ENCODE measurements around the gene ATP6V1F. TPM values are rescaled to one million over a fixed set of nuclear protein-coding genes. Genes with fewer than 3 reads are reported as not detected.

The ATP6V1F gene
- total and polyA plus RNA-seq, 11 donors: 91.6 to 198 (median 122) TPM

GRCh38 chr7:128892521-128893250 lies 30.0 kb downstream of the ATP6V1F start:
- ATAC-seq (no peak), DNase-seq (peak in 3 of 5 donors; percentile 15 to 60 (median 19))
- no peak for TF ChIP-seq POLR2A (IDR thresholded peaks at IDR 0.05)
- TF ChIP-seq, protein P1, sequence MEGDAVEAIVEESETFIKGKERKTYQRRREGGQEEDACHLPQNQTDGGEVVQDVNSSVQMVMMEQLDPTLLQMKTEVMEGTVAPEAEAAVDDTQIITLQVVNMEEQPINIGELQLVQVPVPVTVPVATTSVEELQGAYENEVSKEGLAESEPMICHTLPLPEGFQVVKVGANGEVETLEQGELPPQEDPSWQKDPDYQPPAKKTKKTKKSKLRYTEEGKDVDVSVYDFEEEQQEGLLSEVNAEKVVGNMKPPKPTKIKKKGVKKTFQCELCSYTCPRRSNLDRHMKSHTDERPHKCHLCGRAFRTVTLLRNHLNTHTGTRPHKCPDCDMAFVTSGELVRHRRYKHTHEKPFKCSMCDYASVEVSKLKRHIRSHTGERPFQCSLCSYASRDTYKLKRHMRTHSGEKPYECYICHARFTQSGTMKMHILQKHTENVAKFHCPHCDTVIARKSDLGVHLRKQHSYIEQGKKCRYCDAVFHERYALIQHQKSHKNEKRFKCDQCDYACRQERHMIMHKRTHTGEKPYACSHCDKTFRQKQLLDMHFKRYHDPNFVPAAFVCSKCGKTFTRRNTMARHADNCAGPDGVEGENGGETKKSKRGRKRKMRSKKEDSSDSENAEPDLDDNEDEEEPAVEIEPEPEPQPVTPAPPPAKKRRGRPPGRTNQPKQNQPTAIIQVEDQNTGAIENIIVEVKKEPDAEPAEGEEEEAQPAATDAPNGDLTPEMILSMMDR (IDR thresholded peaks at IDR 0.05): no peak
- intact Hi-C loops (cut with DNase I): no loop called here
- H3K27ac ChIP-seq: no peak overlapping the region
- WGBS, 4 donors: 92 to 94% (median 93%) methylated on average over 9 to 13 of the region's 13 CpGs
- no peaks in the 10 kb centered on the region for H3K9me3 ChIP-seq
- peaks cover 0 to 11% (median 0%) of the 10 kb centered on the region in 12 donors for H3K4me1 ChIP-seq
- H3K4me3 ChIP-seq: no peak overlapping the region
- H3K36me3 ChIP-seq: no peaks in the 10 kb centered on the region
- H3K27me3 ChIP-seq: peaks cover 0 to 21% (median 13%) of the 10 kb centered on the region in 9 donors

GRCh38 chr7:128893251-128894100 lies 30.8 kb downstream of the ATP6V1F start:
- Histone ChIP-seq H3K9me3 (no peaks in the 10 kb centered on the region), H3K27me3 (peaks cover 0 to 21% (median 13%) of the 10 kb centered on the region in 9 donors), H3K36me3 (no peaks in the 10 kb centered on the region), H3K4me1 (peaks cover 0 to 11% (median 0%) of the 10 kb centered on the region in 12 donors), H3K4me3 (no peak overlapping the region), H3K27ac (no peak overlapping the region)
- no peak for ATAC-seq
- DNase-seq: peak in 3 of 5 donors; percentile 18 to 53 (median 22)
- no peak for TF ChIP-seq POLR2A (IDR thresholded peaks at IDR 0.05)
- TF ChIP-seq, protein P1 (IDR thresholded peaks at IDR 0.05): no peak
- intact Hi-C loops (cut with DNase I): no loop called here
- WGBS, 4 donors: 87 to 94% (median 90%) methylated on average over 10 to 23 of the region's 23 CpGs

DNA sequence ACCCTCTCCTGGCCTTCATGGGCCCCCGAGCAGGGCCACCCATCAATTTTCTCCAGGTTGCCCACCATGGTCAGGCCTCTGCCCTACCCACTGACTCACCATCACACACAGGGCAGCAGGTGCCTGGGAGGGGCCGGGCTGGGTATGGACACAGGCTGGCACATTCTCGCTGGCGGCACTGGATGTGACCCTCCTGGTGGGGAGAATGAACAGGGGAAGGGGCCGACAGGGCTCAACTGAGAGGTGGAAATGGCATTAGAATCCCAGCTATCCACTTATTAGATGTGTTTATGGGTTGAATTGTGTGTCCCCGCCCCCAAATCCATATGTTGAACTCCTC lies 31.4 kb downstream of the ATP6V1F start:
- DNase-seq: peak in 1 of 5 donors; percentile 15
- WGBS, 4 donors: 90 to 98% (median 94%) methylated on average over 5 to 6 of the region's 6 CpGs
- H3K27ac ChIP-seq: no peak overlapping the region
- H3K27me3 ChIP-seq: peaks cover 0 to 21% (median 13%) of the 10 kb centered on the region in 9 donors
- no peak for ATAC-seq
- H3K9me3 ChIP-seq: peaks cover 0 to 2% (median 0%) of the 10 kb centered on the region in 12 donors
- H3K4me3 ChIP-seq: no peak overlapping the region
- no peaks in the 10 kb centered on the region for H3K36me3 ChIP-seq
- TF ChIP-seq POLR2A (IDR thresholded peaks at IDR 0.05): no peak
- TF ChIP-seq, protein P1 (IDR thresholded peaks at IDR 0.05): no peak
- intact Hi-C loops (cut with DNase I): no loop called here
- peaks cover 0 to 11% (median 0%) of the 10 kb centered on the region in 12 donors for H3K4me1 ChIP-seq

DNA sequence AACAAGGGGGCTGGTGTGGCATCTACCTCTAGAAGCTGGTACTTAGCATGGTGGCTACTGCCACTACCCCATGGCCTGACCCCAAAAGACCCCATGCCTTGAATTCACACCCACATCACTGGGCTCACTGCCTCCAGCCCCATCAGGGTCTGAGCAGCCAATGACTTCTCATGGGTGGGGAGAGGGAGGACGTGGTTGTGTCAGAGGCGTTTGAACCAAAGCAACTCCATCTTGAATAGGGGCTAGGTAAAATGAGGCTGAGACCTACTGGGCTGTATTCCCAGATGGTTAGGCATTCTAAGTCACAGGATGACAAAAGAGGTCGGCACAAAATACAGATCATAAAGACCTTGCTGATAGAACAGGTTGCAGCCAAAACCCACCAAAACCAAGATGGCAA lies 32.7 kb downstream of the ATP6V1F start:
- Histone ChIP-seq H3K4me1 (peaks cover 0 to 11% (median 0%) of the 10 kb centered on the region in 12 donors), H3K27ac (no peak overlapping the region), H3K4me3 (no peak overlapping the region), H3K9me3 (peaks cover 0 to 9% (median 2%) of the 10 kb centered on the region in 12 donors), H3K27me3 (peaks cover 0 to 16% (median 11%) of the 10 kb centered on the region in 9 donors), H3K36me3 (no peaks in the 10 kb centered on the region)
- intact Hi-C loops (cut with DNase I): no loop called here
- no peak for TF ChIP-seq POLR2A (IDR thresholded peaks at IDR 0.05)
- TF ChIP-seq, protein P1 (IDR thresholded peaks at IDR 0.05): no peak
- ATAC-seq: no peak
- peak in 1 of 5 donors; percentile 8 for DNase-seq
- 75 to 84% (median 82%) methylated on average over 3 of the region's 3 CpGs for WGBS, 4 donors
